HG02981 (cell line): Measurements from ENCODE around the gene GATAD2A.

ENCODE experiments used
- ATAC-seq: cut with Tn5 transposase; IDR thresholded peaks from one replicate; pipeline ENCODE4 v1.9.1; 2021; ENCODE audit warnings: mild to moderate bottlenecking, moderate library complexity; ENCODE audit not compliant: unreplicated experiment

Gene GATAD2A

DNA sequence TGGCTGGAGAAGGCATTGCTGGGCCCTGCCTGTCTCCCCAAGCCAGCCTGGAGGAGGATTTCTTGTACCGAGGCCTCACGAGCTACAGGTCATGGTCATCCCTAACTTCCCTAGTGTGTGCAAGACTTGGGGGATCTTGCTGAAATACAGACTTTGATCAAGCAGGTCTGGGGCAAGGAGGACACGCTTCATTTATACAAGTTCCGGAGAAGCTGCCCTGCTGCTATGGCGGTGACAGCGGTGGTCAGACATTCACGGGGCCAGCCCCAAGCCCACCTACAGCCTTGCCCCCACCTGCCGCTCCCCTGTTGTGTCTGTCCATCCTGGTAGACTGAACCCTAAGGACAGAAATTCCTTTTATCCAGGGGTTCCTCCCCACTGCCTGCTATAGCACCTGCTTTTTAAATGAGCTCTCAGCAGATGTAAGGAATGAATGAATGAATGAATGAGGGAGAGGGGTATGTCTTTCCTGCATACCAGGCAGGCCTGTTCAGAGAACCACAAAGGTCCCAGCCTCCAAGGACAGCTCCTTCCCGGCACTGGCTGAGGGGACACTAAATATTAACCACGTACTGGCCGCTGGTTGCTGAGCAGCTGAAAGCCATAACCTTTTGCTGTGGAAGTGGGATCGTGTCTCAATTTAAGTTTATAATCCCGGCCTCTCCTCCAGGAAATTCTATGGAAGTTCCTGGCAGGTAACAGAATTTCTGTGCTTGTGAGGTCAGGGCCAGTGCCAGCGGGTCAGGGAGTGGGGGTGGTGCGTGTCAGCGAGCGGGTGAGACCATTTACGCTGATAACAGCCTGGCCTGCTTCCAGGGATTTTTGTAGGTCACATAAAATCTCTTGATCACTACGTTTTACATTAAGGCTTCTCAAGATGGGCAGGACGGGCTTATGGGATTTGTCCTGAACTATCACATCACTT is 82.7 kb downstream of the GATAD2A start:
- no peak for ATAC-seq

DNA sequence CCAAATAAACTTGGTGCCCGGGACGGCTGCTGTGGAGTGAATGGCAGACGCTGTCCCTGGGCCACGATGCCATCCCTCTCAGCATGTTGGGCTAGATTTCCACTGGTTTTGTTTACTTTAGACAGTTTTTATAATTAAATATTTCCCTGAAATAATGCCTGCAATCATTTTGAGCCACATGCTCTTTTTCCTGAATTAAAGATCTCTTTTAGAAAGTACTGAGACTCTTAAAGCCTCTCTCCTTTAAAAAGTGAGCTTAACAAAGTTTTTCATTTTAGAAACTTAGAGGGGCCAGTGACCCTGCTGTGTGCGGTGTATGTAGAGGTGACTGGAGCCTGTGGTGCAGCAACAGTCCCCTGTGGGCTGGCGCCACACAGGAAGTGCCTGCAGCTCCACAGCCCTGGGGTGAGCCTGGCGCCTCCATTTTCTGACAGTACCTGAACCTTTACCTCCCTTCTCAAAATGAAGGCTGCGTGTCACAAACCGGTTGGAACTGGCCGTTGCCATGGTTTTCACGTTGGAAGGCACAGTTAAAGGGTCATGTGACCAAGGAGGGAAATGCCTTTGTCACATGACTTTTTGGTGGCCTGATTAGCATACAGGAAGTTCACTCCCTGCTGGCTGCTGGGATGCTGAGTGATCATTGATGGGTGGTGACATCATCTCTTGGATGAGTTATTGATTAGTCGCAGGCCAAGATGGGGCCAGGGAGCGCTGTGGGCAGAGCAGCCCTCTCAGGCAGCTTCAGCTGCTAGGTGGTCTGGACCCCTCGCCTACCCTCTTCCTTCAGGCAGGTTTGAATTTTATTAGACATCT is 83.6 kb downstream of the GATAD2A start:
- peak; percentile 61 for ATAC-seq

- ATAC-seq = no peak
Measured at GRCh38 chr19:19489804-19490204, 84.3 kb downstream of the GATAD2A start.

- ATAC-seq = no peak
Measured at GRCh38 chr19:19490214-19490968, 84.9 kb downstream of the GATAD2A start.

DNA sequence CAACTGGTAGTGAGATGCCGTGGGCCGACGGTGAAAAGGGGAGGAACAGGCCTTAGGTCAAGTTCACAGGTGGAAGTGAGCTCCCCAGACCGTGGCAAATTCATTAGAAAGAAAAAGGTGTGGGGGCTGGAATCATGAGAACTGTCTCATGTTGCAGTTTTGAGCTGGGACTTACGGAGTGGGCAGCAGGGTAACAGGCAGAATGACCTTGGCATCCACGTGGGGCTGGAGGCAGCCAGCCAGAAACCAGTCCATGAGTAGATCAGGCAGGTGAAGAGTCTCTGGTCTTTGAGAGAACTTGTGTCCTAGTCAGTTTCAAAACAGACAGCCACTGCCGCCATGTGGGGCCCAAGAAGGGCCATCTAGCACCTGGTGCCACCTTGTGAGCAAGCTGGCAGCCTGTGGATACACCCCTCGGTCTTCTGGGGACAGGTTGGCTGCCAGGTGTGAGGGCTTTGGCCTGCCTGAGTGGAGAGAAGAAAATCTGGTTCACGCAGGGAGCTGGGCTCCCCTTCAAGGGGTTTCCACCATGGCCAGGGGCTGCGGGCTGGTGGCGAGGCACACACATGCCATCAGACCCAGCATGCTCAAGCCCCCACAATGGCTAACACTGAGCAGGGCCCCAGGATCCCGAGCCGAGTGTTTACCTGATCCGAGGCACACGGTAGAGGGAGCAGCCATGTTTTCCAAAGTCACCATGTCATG is 86.0 kb downstream of the GATAD2A start:
- ATAC-seq = no peak

- no peak for ATAC-seq
Measured at GRCh38 chr19:19492026-19492610, 86.6 kb downstream of the GATAD2A start.

DNA sequence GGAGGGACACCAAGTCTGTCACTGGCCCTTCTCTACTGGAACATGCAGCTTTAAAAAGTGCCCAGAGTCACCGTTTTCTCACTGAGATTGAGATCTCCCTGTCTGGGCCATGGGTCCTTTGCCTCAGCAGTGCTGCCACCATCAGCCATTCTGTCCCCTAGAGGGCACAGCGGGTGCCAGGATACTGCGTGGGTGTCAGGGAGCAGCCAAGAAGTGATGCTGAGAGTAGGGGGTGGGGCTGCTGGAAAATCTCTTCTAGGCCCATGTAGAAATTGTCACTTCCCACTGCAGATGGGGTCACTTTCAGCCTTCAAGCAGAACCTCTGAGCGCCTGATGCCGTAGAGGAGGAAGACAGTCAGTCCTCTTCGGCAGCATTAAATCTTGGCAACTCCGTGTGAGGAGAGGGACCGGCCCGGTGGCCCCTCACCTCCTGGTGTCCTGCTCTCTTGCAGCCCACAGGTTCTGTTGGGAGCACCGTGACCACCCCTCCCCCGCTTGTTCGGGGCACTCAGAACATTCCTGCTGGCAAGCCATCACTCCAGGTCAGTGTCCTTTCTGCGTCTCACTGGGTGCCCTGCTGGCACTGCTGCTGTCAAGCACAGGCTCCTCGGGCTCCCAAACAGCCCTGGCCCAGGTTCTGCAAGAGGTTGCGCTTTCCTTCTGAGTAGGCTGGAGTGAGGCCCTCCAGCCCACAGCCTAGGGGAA is 88.5 kb downstream of the GATAD2A start:
- no peak for ATAC-seq

- ATAC-seq = no peak
Measured at GRCh38 chr19:19495614-19496603, 90.4 kb downstream of the GATAD2A start.

DNA sequence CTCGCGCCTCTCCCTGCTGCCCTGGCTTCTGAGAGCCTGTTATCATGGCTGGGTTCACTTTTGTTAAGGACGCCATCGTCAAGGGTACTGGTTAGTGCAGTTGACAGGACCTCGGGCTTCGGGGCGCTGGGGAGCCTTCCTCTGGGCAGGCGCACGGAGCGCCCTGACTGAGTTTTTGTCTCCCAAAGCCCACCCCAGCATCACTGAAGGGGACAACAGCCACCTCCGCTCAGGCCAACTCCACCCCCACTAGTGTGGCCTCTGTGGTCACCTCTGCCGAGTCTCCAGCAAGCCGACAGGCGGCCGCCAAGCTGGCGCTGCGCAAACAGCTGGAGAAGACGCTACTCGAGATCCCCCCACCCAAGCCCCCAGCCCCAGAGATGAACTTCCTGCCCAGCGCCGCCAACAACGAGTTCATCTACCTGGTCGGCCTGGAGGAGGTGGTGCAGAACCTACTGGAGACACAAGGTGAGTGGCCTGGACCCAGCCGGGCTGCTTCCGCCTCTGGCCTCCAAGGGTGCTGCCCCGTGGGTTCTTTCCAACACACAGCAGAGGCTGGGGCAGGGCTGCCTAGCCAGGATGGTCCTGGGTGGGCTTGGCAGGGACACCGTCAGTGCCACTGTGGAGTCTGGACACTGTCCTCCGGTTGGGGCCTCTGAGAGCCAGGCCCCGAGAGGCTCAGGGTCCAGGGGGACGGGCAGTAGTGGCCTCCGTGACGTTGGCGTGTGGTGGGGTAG is 92.9 kb downstream of the GATAD2A start:
- no peak for ATAC-seq

GRCh38 chr19:19499272-19499995 is 94.0 kb downstream of the GATAD2A start:
- ATAC-seq = no peak

DNA sequence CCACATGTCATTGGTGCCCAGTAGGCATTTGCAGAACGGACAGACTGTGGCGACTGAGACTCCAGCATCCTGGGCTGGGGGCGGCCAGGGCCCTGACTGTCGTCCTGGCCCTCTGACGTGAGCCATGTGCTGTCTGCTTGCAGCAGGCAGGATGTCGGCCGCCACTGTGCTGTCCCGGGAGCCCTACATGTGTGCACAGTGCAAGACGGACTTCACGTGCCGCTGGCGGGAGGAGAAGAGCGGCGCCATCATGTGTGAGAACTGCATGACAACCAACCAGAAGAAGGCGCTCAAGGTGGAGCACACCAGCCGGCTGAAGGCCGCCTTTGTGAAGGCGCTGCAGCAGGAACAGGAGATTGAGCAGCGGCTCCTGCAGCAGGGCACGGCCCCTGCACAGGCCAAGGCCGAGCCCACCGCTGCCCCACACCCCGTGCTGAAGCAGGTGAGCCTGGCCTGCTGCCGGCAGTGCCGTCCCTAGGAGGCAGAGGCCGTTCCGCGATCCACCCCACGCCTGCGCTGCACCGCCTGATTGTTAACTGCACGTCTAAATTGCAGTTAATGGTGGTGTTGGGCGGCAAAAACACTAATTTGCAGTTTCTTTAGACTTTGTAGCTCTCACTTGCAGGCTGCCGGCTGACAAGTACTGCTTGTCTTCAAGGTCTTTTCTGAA is 95.6 kb downstream of the GATAD2A start:
- no peak for ATAC-seq

GRCh38 chr19:19501798-19502197 is 96.3 kb downstream of the GATAD2A start:
- no peak for ATAC-seq

DNA sequence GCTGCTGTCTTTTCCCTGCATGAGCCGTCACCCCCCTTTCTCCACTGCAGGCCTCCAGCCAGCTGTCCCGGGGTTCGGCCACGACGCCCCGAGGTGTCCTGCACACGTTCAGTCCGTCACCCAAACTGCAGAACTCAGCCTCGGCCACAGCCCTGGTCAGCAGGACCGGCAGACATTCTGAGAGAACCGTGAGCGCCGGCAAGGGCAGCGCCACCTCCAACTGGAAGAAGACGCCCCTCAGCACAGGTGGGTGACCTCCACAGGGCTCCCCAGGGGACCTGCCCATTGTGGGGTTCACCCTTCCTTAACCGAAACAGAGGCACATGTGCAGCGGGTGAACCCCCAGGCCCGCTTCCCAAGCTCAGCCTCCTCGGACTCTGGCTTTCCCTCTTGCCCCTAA is 96.8 kb downstream of the GATAD2A start:
- ATAC-seq = no peak

- ATAC-seq = no peak
Measured at GRCh38 chr19:19502808-19503602, 97.5 kb downstream of the GATAD2A start.

- ATAC-seq = no peak
Measured at GRCh38 chr19:19504754-19505668, 99.5 kb downstream of the GATAD2A start.
